HepG2 (cell line): ENCODE results near the gene KRABD2.

Experiments
- ATAC-seq: fragments of 200-7000 bp; cut with Tn5 transposase; 3 replicates; pipeline ENCODE4 v1.9.1; 2020; ENCODE audit warnings: mild to moderate bottlenecking, moderate library complexity
- BruUV-seq: library from RNA; stranded (reverse); fragments of 400-500 nt; replicated peaks from 2 replicates; lab custom pipeline; 2021; lab: Mats Ljungman, UMichigan
- CTCF ChIA-PET: fragments of 300-600 bp; formaldehyde crosslinking; extraction: SDS; loops from one replicate; lab custom pipeline; 2021; ENCODE audit warnings: low total read pairs, inconsistent platforms, low intra/inter-chr PET ratio; lab: Yijun Ruan, JAX
- POLR2A ChIA-PET: fragments of 350-600 bp; sonication (Branson Sonifier 250); formaldehyde crosslinking; loops from one replicate; lab custom pipeline; 2020; ENCODE audit warnings: antibody characterized with exemption, inconsistent platforms; lab: Yijun Ruan, JAX
- DNase-seq: peaks from one replicate; pipeline ENCODE4 v3.0.0-alpha.2; 2015; ENCODE audit warnings: low spot score
- FAIRE-seq: peaks from 3 replicates; lab custom pipeline; 2011; peaks lifted over from hg19 to GRCh38; lab: Jason Lieb, UNC
- H2AFZ ChIP-seq: one replicate; pipeline ENCODE4 v1.6.1; 2011; ENCODE audit warnings: low read length, inconsistent platforms
- H3K27ac ChIP-seq: fragments of 300-600 bp; 3 replicates; pipeline ENCODE4 v1.8.0; 2011; ENCODE audit warnings: mixed run types, mild to moderate bottlenecking, mixed read lengths, low read length, inconsistent platforms; ENCODE audit not compliant: insufficient read depth; ENCODE audit errors: extremely low read length
- H3K27me3 ChIP-seq, 2 experiments: fragments of 200-600 bp in 1 of 2; 2 replicates in 1 of 2; 3 replicates in 1 of 2; pipeline versions ENCODE4 v1.6.0 to v1.8.0; 2011; ENCODE audit warnings: low read length in 2 of 2, mild to moderate bottlenecking in 2 of 2, moderate library complexity in 2 of 2, inconsistent platforms in 1 of 2; ENCODE audit not compliant: insufficient read depth in 2 of 2, control insufficient read depth in 1 of 2
- H3K36me3 ChIP-seq, 2 experiments: fragments of 200-600 bp in 1 of 2; replicated peaks in 1 of 2; 2 replicates in 1 of 2; 3 replicates in 1 of 2; pipeline versions ENCODE4 v1.5.1 to v1.8.0; 2011; ENCODE audit warnings: low read length in 2 of 2, inconsistent platforms in 1 of 2; ENCODE audit not compliant: insufficient read depth in 2 of 2, control insufficient read depth in 1 of 2
- H3K4me1 ChIP-seq: 2 replicates; pipeline ENCODE4 v1.5.1; 2012; ENCODE audit warnings: low read length, inconsistent platforms; ENCODE audit not compliant: insufficient read depth
- H3K4me2 ChIP-seq: 2 replicates; pipeline ENCODE4 v1.6.0; 2011; ENCODE audit warnings: low read depth, low read length, inconsistent platforms
- H3K4me3 ChIP-seq, 3 experiments: fragments of 200-600 bp in 1 of 3; sonication (generic), shearing (Covaris generic) in 1 of 3; replicated peaks in 1 of 3; 2 replicates each; pipeline ENCODE4 v1.5.1; 2011 to 2016; ENCODE audit warnings: low read length in 3 of 3, inconsistent platforms in 2 of 3, low read depth in 2 of 3, mild to moderate bottlenecking in 2 of 3, control low read depth in 1 of 3, mixed read lengths in 1 of 3; ENCODE audit not compliant: insufficient read depth in 1 of 3
- H3K79me2 ChIP-seq: one replicate; pipeline ENCODE4 v1.6.1; 2011; ENCODE audit warnings: low read length, inconsistent platforms; ENCODE audit not compliant: insufficient read depth
- H3K9ac ChIP-seq: 2 replicates; pipeline ENCODE4 v1.6.0; 2011; ENCODE audit warnings: mild to moderate bottlenecking, low read depth, low read length, inconsistent platforms; ENCODE audit not compliant: insufficient read depth
- H3K9me3 ChIP-seq: 2 replicates; pipeline ENCODE4 v1.5.1; 2012; ENCODE audit warnings: mild to moderate bottlenecking, low read length
- H4K20me1 ChIP-seq: 2 replicates; pipeline ENCODE4 v1.6.0; 2011; ENCODE audit warnings: inconsistent platforms, mild to moderate bottlenecking, low read length, moderate library complexity; ENCODE audit not compliant: insufficient read depth
- BRCA1 ChIP-seq: sonication (generic); formaldehyde crosslinking; IDR thresholded peaks from 2 replicates; pipeline ENCODE4 v1.4.0; 2020; ENCODE audit warnings: missing genetic modification reagents
- CERS6 ChIP-seq: sonication (generic); formaldehyde crosslinking; IDR thresholded peaks from 2 replicates; pipeline ENCODE4 v1.5.0; 2020; ENCODE audit warnings: missing genetic modification reagents
- FOSL2 ChIP-seq: sonication (generic); formaldehyde crosslinking; IDR thresholded peaks from 2 replicates; pipeline ENCODE4 v1.4.0; 2020; ENCODE audit warnings: missing genetic modification reagents
- JUNB ChIP-seq: sonication (generic); formaldehyde crosslinking; IDR thresholded peaks from 2 replicates; pipeline ENCODE4 v1.8.0; 2022; ENCODE audit warnings: missing genetic modification reagents, mild to moderate bottlenecking, borderline replicate concordance
- KDM3A ChIP-seq: IDR thresholded peaks from 2 replicates; pipeline ENCODE4 v1.6.1; 2018; ENCODE audit warnings: low read depth, missing compliant biosample characterization
- KDM5A ChIP-seq: fragments of 200-600 bp; sonication (generic); IDR thresholded peaks from 2 replicates; pipeline ENCODE4 v1.7.0; 2018; ENCODE audit warnings: antibody characterized with exemption, mild to moderate bottlenecking, low read length, borderline replicate concordance
- MAFG ChIP-seq: sonication (generic); formaldehyde crosslinking; IDR thresholded peaks from 2 replicates; pipeline ENCODE4 v1.5.1; 2020; ENCODE audit warnings: mild to moderate bottlenecking, missing genetic modification reagents
- MAFK ChIP-seq, 2 experiments: IDR thresholded peaks in 1 of 2; conservative IDR thresholded peaks in 1 of 2; 2 replicates each; pipeline ENCODE4 v1.6.1; 2011; ENCODE audit warnings: improper control_type of control experiment in 2 of 2, low read length in 2 of 2
- MIER2 ChIP-seq: IDR thresholded peaks from 2 replicates; pipeline ENCODE4 v1.6.1; 2016; ENCODE audit warnings: missing biosample characterization, missing genetic modification reagents
- MLLT10 ChIP-seq: sonication (generic); formaldehyde crosslinking; IDR thresholded peaks from 2 replicates; pipeline ENCODE4 v1.4.0; 2020; ENCODE audit warnings: missing genetic modification reagents
- YEATS2 ChIP-seq: sonication (generic); formaldehyde crosslinking; IDR thresholded peaks from 2 replicates; pipeline ENCODE4 v1.4.0; 2020; ENCODE audit warnings: missing genetic modification reagents, borderline replicate concordance
- ZBTB20 ChIP-seq: sonication (generic); formaldehyde crosslinking; IDR thresholded peaks from 2 replicates; pipeline ENCODE4 v1.8.1; 2023; ENCODE audit warnings: missing genetic modification reagents, low read depth, mild to moderate bottlenecking, borderline replicate concordance
- ZMYM4 ChIP-seq: sonication (generic); formaldehyde crosslinking; IDR thresholded peaks from 2 replicates; pipeline ENCODE4 v1.8.1; 2023; ENCODE audit warnings: mild to moderate bottlenecking, missing genetic modification reagents
- ZNF589 ChIP-seq: sonication (generic); formaldehyde crosslinking; conservative IDR thresholded peaks from 2 replicates; pipeline ENCODE4 v1.8.0; 2022; ENCODE audit warnings: mild to moderate bottlenecking, moderate library complexity, missing genetic modification reagents
- ZNF605 ChIP-seq: sonication (generic); formaldehyde crosslinking; IDR thresholded peaks from 2 replicates; pipeline ENCODE4 v1.8.0; 2022; ENCODE audit warnings: mild to moderate bottlenecking, missing genetic modification reagents
- ZNF687 ChIP-seq: sonication (generic); formaldehyde crosslinking; IDR thresholded peaks from 2 replicates; pipeline ENCODE4 v1.5.1; 2020; ENCODE audit warnings: mild to moderate bottlenecking, missing genetic modification reagents, moderate library complexity
- ZNF773 ChIP-seq: sonication (generic); formaldehyde crosslinking; IDR thresholded peaks from 2 replicates; pipeline ENCODE4 v1.4.0; 2020; ENCODE audit warnings: missing genetic modification reagents, borderline replicate concordance
- ZNF891 ChIP-seq: sonication (generic); formaldehyde crosslinking; IDR thresholded peaks from 2 replicates; pipeline ENCODE4 v1.5.0; 2020; ENCODE audit warnings: mild to moderate bottlenecking, missing genetic modification reagents
- ZSCAN5A ChIP-seq: sonication (generic); formaldehyde crosslinking; IDR thresholded peaks from 2 replicates; pipeline ENCODE4 v1.8.0; 2022; ENCODE audit warnings: mild to moderate bottlenecking, missing genetic modification reagents, borderline replicate concordance
- WGBS: methylation state at CpG from one replicate; pipeline ENCODE4 v1.1.6; 2017; ENCODE audit warnings: low lambda C conversion rate; 5-methylcytosine and 5-hydroxymethylcytosine counted together
- in situ Hi-C: cut with HindIII; loops from 2 replicates; pipeline ENCODE4 v1.10.0; 2017; ENCODE audit warnings: low pct_unique_long_range_greater_than_20kb; ENCODE audit not compliant: extremely low pct_ligation_motif_present
- intact Hi-C: fragments of 100-400 bp; cut with micrococcal nuclease; formaldehyde crosslinking; loops from one replicate; pipeline ENCODE4 v1.10.0; 2022; ENCODE audit not compliant: unreplicated experiment

Gene KRABD2

GRCh38 chr17:8401107-8401506 is 24.6 kb upstream of the KRABD2 start:
- Histone ChIP-seq H3K9me3 (no peaks in the 10 kb centered on the region), H4K20me1 (no peaks in the 10 kb centered on the region), H3K4me1 (peaks cover 24% of the 10 kb centered on the region), H3K36me3 (no peaks in the 10 kb centered on the region), H3K4me2 (no peak overlapping the region), H3K9ac (no peak overlapping the region), H3K4me3 (no peak overlapping the region), H3K27me3 (peaks cover 0 to 22% of the 10 kb centered on the region in 2 experiments; a peak in 3 of 5 replicates), H2AFZ (no peak overlapping the region), H3K27ac (no peak overlapping the region), H3K79me2 (no peaks in the 10 kb centered on the region)
- 41% methylated on average over 2 of the region's 2 CpGs for WGBS
- ChIA-PET POLR2A (no interaction called here), CTCF (no interaction called here)
- BruUV-seq: no TSS peak
- in situ Hi-C loops (loop anchor here (10.0 kb wide), 1 partner anchor 344 kb away; the partner anchor contains the start of gene CCDC42), intact Hi-C loops (no loop called here)
- TF ChIP-seq BRCA1 (no peak), MLLT10 (CRISPR knock-in tag) (no peak), KDM3A (CRISPR knock-in tag) (no peak), ZNF687 (CRISPR knock-in tag) (no peak), ZSCAN5A (CRISPR knock-in tag) (no peak), YEATS2 (no peak), MIER2 (CRISPR knock-in tag) (no peak), ZNF605 (CRISPR knock-in tag) (no peak), MAFG (no peak), CERS6 (CRISPR knock-in tag) (no peak), ZNF773 (no peak), FOSL2 (CRISPR knock-in tag) (no peak), KDM5A (no peak), JUNB (no peak), ZNF891 (CRISPR knock-in tag) (no peak), ZNF589 (CRISPR knock-in tag) (no peak), ZMYM4 (CRISPR knock-in tag) (no peak), ZBTB20 (CRISPR knock-in tag) (no peak), MAFK (conservative IDR thresholded peaks at IDR 0.05 in 1 of 2, IDR thresholded peaks at IDR 0.05 in 1 of 2; ENCODE audit: low read length in 2 of 2) (no peak)
- DNase-seq (no peak), FAIRE-seq (no peak), ATAC-seq (no peak)
